B cell (primary cell): ENCODE data around the gene LIN7B. TPM values are rescaled to one million over a fixed set of nuclear protein-coding genes. Genes with fewer than 3 reads are reported as not detected.
A peak's percentile ranks its signal among the peaks of the same experiment; 100 is the strongest.

ENCODE experiments used
- ATAC-seq: fragments of 200-7000 bp; cut with Tn5 transposase; one replicate; pipeline ENCODE4 v1.10.0; 2021; ENCODE audit warnings: low read depth, mild to moderate bottlenecking, moderate number of reproducible peaks, moderate library complexity
- CTCF ChIA-PET: fragments of 350-600 bp; sonication (Branson Sonifier 250); formaldehyde crosslinking; loops from one replicate; lab custom pipeline; 2021; ENCODE audit warnings: antibody characterized with exemption, inconsistent platforms; lab: Charles Lee
- POLR2A ChIA-PET: fragments of 350-600 bp; sonication (Branson Sonifier 250); formaldehyde crosslinking; loops from one replicate; lab custom pipeline; 2021; ENCODE audit warnings: antibody characterized with exemption; lab: Charles Lee
- DNase-seq: peaks from one replicate; pipeline ENCODE4 v3.0.0; 2013
- H2AFZ ChIP-seq: 2 replicates; pipeline ENCODE4 v1.6.1; 2012; ENCODE audit warnings: mild to moderate bottlenecking, low read depth, low read length; ENCODE audit not compliant: insufficient read depth, poor library complexity, severe bottlenecking
- H3K27ac ChIP-seq, 2 donors: 1 replicate in 1 of 2; 2 replicates in 1 of 2; pipeline ENCODE4 v1.5.1; 2012 to 2013; ENCODE audit warnings: low read length in 2 of 2, mild to moderate bottlenecking in 2 of 2, moderate library complexity in 1 of 2
- H3K27me3 ChIP-seq, 4 experiments: fragments of 200-600 bp in 1 of 4; sonication (generic) in 1 of 4; replicated peaks in 1 of 4; 1 replicate in 2 of 4; 2 replicates in 2 of 4; pipeline versions ENCODE4 v1.6.1 to v1.7.0; 2013 to 2016; ENCODE audit warnings: low read length in 3 of 4, mild to moderate bottlenecking in 2 of 4, mixed read lengths in 1 of 4, moderate library complexity in 1 of 4; ENCODE audit not compliant: insufficient read depth in 4 of 4, control insufficient read depth in 3 of 4; ENCODE audit errors: control extremely low read depth in 1 of 4
- H3K36me3 ChIP-seq, 2 experiments: replicated peaks in 1 of 2; 1 replicate in 1 of 2; 2 replicates in 1 of 2; pipeline versions ENCODE4 v1.6.1 to v1.7.1; 2013; ENCODE audit warnings: low read length in 1 of 2; ENCODE audit not compliant: insufficient read depth in 2 of 2, control insufficient read depth in 1 of 2; ENCODE audit errors: control extremely low read depth in 1 of 2, extremely low read depth in 1 of 2
- H3K4me1 ChIP-seq, 2 donors: fragments of 200-600 bp in 1 of 2; sonication (generic) in 1 of 2; 1 replicate in 1 of 2; 2 replicates in 1 of 2; pipeline versions ENCODE4 v1.5.1 to v1.6.1; 2013 to 2017; ENCODE audit warnings: low read length in 2 of 2; ENCODE audit not compliant: control insufficient read depth in 2 of 2, insufficient read depth in 2 of 2
- H3K4me2 ChIP-seq: replicated peaks from 2 replicates; pipeline ENCODE3; 2012; ENCODE audit warnings: mild to moderate bottlenecking, low read depth, low read length; ENCODE audit not compliant: poor library complexity, severe bottlenecking
- H3K4me3 ChIP-seq, 5 experiments: fragments of 200-600 bp in 1 of 5; sonication (generic) in 1 of 5; 1 replicate in 3 of 5; 2 replicates in 2 of 5; pipeline versions ENCODE4 v1.5.1 to v1.7.0; 2011 to 2016; ENCODE audit warnings: low read length in 4 of 5, mild to moderate bottlenecking in 4 of 5, low read depth in 2 of 5, control low read depth in 1 of 5, moderate library complexity in 1 of 5; ENCODE audit not compliant: insufficient read depth in 1 of 5; ENCODE audit errors: control extremely low read depth in 1 of 5, extremely low read depth in 1 of 5
- H3K79me2 ChIP-seq: fragments of 200-600 bp; sonication (generic); one replicate; pipeline ENCODE4 v1.6.0; 2016; ENCODE audit warnings: low read length; ENCODE audit not compliant: control insufficient read depth, insufficient read depth
- H3K9ac ChIP-seq: fragments of 200-600 bp; sonication (generic); 2 replicates; pipeline ENCODE4 v1.6.1; 2017; ENCODE audit warnings: mild to moderate bottlenecking, low read length, moderate library complexity
- H3K9me3 ChIP-seq, 3 donors: one replicate each; pipeline versions ENCODE4 v1.6.1 to v1.7.1; 2013; ENCODE audit warnings: low read length in 2 of 3; ENCODE audit not compliant: control insufficient read depth in 2 of 3, insufficient read depth in 1 of 3; ENCODE audit errors: control extremely low read depth in 1 of 3
- H4K20me1 ChIP-seq: 2 replicates; pipeline ENCODE4 v1.6.0; 2012; ENCODE audit warnings: mild to moderate bottlenecking, low read length; ENCODE audit not compliant: insufficient read depth, control insufficient read depth, poor library complexity, severe bottlenecking
- H3K27ac Mint-ChIP-seq: one replicate; pipeline ENCODE4 v1.8.0; 2021; ENCODE audit warnings: mixed read lengths
- H3K27me3 Mint-ChIP-seq: one replicate; pipeline ENCODE4 v1.8.0; 2021; ENCODE audit warnings: mixed read lengths
- H3K4me1 Mint-ChIP-seq: one replicate; pipeline ENCODE4 v1.8.0; 2021; ENCODE audit warnings: mixed read lengths
- H3K4me3 Mint-ChIP-seq: one replicate; pipeline ENCODE4 v1.8.0; 2021; ENCODE audit warnings: mixed read lengths
- H3K9me3 Mint-ChIP-seq: one replicate; pipeline ENCODE4 v1.8.0; 2022; ENCODE audit warnings: mixed read lengths; ENCODE audit not compliant: insufficient read depth
- EZH2 ChIP-seq: IDR thresholded peaks from 2 replicates; pipeline ENCODE4 v1.6.1; 2012; ENCODE audit warnings: borderline replicate concordance, low read depth, mild to moderate bottlenecking, moderate library complexity, low read length; ENCODE audit not compliant: insufficient read depth, poor library complexity, severe bottlenecking
- WGBS: methylation state at CpG from one replicate; pipeline ENCODE4 v1.1.5; 2013; ENCODE audit warnings: missing lambda C conversion rate; ENCODE audit not compliant: insufficient coverage; 5-methylcytosine and 5-hydroxymethylcytosine counted together
- intact Hi-C: fragments of 100-400 bp; cut with micrococcal nuclease; formaldehyde crosslinking; loops from one replicate; pipeline ENCODE4 v1.10.0; 2022
- polyA minus RNA-seq: library from RNA; depleted of rRNA, polyadenylated mRNA; stranded (reverse); fragments of >200 nt; gene quantifications from 2 replicates; pipeline ENCODE4 v1.2.3, GENCODE V29; 2012
- polyA plus RNA-seq: library from polyadenylated mRNA; depleted of rRNA; stranded (reverse); fragments of >200 nt; gene quantifications from 2 replicates; pipeline ENCODE4 v1.2.3, GENCODE V29; 2012
- total RNA-seq, 2 donors: library from RNA; stranded (reverse); fragments of 120-200 nt in 1 of 2; gene quantifications; 1 replicate in 1 of 2; 2 replicates in 1 of 2; pipeline versions ENCODE4 v1.2.3 to v1.2.4, GENCODE V29; 2013 to 2022
- TF ChIP-seq, protein P1 (sequence below): fragments of 200-600 bp; IDR thresholded peaks from one replicate; pipeline ENCODE4 v1.8.0; 2022; ENCODE audit warnings: antibody characterized with exemption, mild to moderate bottlenecking

Gene LIN7B, protein sequence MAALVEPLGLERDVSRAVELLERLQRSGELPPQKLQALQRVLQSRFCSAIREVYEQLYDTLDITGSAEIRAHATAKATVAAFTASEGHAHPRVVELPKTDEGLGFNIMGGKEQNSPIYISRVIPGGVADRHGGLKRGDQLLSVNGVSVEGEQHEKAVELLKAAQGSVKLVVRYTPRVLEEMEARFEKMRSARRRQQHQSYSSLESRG
- total RNA-seq (12.4 and 13.1 TPM in 2 replicates), polyA plus RNA-seq (7.4 and 7.5 TPM in 2 replicates), polyA minus RNA-seq (5.0 and 6.3 TPM in 2 replicates)
- 4.6 TPM for total RNA-seq (2013)

DNA sequence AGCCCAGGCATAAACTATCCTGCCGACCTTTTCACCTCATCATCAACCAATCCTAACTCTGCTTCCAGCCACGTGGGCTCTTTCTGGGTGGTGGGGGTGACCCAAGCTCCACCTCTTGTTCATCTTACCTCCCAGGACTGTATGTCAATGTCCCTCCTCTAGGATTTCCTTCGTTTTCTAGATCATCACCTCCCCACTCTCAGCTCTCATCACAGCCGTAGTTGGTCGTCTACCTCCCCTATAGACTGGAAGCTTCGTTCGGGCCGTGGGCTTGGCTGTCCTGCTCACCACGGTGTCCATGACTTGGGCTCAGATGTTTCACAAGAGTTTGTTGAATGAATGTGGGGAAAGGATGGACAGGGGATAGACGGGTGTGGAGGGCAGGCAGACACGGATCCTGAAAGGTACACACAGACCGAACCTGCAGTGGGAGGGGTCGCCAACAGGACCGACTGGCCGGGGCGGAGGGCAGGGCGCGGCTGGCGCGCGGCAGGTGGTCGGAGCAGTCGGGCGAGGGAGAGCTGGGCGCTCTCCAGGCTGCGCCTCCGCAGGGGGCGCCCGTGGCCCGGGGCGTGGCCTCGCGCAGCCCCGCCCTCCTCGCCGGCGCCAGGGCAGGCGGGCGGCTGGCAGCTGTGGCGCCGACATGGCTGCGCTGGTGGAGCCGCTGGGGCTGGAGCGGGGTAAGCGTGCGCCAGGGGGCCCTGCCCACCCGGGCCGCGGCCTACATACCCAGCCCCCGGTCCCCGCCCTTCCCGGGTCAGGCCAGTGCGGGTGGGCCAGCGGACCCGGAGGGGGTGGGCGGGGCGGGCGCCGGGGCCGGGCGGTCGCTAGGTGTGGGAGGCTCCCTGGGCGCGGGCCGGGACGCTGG is at the start of gene LIN7B:
TSS of gene LIN7B (plus strand) at position 609 of the 868 bp plus-strand sequence. CDS start at position 644, 35 bp downstream.
- Histone ChIP-seq H3K9me3 (no peaks in the 10 kb centered on the region), H3K4me3 (peak within 1 kb of the TSS in 4 of 5 experiments; percentile 59 to 78 (median 68)), H4K20me1 (no peaks in the 10 kb centered on the region), H3K27me3 (no peaks in the 10 kb centered on the region), H2AFZ (peak within 1 kb of the TSS; percentile 82), H3K4me2 (peak within 1 kb of the TSS; percentile 98), H3K36me3 (peaks cover 0 to 6% of the 10 kb centered on the region in 2 experiments), H3K4me1 (peaks cover 14 to 31% of the 10 kb centered on the region in 2 donors), H3K27ac (no peak within 1 kb of the TSS), H3K9ac (peak within 1 kb of the TSS; percentile 71), H3K79me2 (no peaks in the 10 kb centered on the region)
- H3K27ac Mint-ChIP-seq: peak within 1 kb of the TSS; percentile 74
- peak within 1 kb of the TSS; percentile 93 for H3K4me3 Mint-ChIP-seq
- TF ChIP-seq EZH2: no peak
- TF ChIP-seq, protein P1, sequence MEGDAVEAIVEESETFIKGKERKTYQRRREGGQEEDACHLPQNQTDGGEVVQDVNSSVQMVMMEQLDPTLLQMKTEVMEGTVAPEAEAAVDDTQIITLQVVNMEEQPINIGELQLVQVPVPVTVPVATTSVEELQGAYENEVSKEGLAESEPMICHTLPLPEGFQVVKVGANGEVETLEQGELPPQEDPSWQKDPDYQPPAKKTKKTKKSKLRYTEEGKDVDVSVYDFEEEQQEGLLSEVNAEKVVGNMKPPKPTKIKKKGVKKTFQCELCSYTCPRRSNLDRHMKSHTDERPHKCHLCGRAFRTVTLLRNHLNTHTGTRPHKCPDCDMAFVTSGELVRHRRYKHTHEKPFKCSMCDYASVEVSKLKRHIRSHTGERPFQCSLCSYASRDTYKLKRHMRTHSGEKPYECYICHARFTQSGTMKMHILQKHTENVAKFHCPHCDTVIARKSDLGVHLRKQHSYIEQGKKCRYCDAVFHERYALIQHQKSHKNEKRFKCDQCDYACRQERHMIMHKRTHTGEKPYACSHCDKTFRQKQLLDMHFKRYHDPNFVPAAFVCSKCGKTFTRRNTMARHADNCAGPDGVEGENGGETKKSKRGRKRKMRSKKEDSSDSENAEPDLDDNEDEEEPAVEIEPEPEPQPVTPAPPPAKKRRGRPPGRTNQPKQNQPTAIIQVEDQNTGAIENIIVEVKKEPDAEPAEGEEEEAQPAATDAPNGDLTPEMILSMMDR: peak; percentile 78
- ChIA-PET POLR2A (interaction anchor here (1.3 kb wide), 2 partner anchors 14 to 94 kb away, joined by 4 read pairs; a partner anchor contains a TSS), CTCF (interaction anchor here (0.6 to 5.6 kb wide), 19 partner anchors 8 to 550 kb away, joined by 3 to 33 read pairs (median 4); partner anchors contain the start of genes GYS1, NOSIP and RUVBL2)
- no peaks in the 10 kb centered on the region for H3K9me3 Mint-ChIP-seq
- peaks cover 43% of the 10 kb centered on the region for H3K4me1 Mint-ChIP-seq
- ATAC-seq: peak; percentile 59
- no peaks in the 10 kb centered on the region for H3K27me3 Mint-ChIP-seq
- peak; percentile 90 for DNase-seq
- under 1% methylated on average over 60 of the region's 66 CpGs for WGBS
- intact Hi-C loops: loop anchor here (1.0 to 10.0 kb wide), 7 partner anchors 14 to 561 kb away; partner anchors contain the start of genes DBP, GYS1, PRMT1 and RUVBL2
